ENCODE data around the gene NDUFB5.

GRCh38 chr3:179668429-179668828, 63.8 kb downstream of the NDUFB5 start:
- TF ChIP-seq CTCF (IDR thresholded peaks at IDR 0.05; ENCODE audit: insufficient read depth, low read length, poor library complexity, severe bottlenecking) (no peak), EZH2phosphoT487 (conservative IDR thresholded peaks at IDR 0.05; ENCODE audit: low read length) (no peak)
